Thoracic aorta (tissue), 2 donors: ENCODE measurements around the gene SFXN3. TPM values are rescaled to one million over a fixed set of nuclear protein-coding genes. Genes with fewer than 3 reads are reported as not detected.

ENCODE experiments used
- ATAC-seq: fragments of 150-250 bp; one replicate; pipeline ENCODE4 v1.8.0; 2017; ENCODE audit warnings: low read depth; ENCODE audit not compliant: insufficient number of reproducible peaks, low FRiP score
- DNase-seq: peaks from one replicate; pipeline ENCODE4 v3.0.0-alpha.2; 2020; ENCODE audit warnings: low spot score
- H3K27ac ChIP-seq, 2 donors: fragments of 200-600 bp; sonication (generic); 1 replicate in 1 of 2; 2 replicates in 1 of 2; pipeline ENCODE4 v1.5.1; 2016; ENCODE audit warnings: mild to moderate bottlenecking in 2 of 2, moderate library complexity in 2 of 2
- H3K27me3 ChIP-seq: fragments of 200-600 bp; sonication (generic); replicated peaks from 2 replicates; pipeline ENCODE4 v1.6.0; 2016; ENCODE audit warnings: mild to moderate bottlenecking; ENCODE audit not compliant: insufficient read depth
- H3K36me3 ChIP-seq: fragments of 200-600 bp; sonication (generic); one replicate; pipeline ENCODE4 v1.5.1; 2016
- H3K4me1 ChIP-seq, 2 donors: fragments of 200-600 bp; sonication (generic); 1 replicate in 1 of 2; 2 replicates in 1 of 2; pipeline versions ENCODE4 v1.5.1 to v1.6.0; 2016; ENCODE audit warnings: low read depth in 2 of 2, mild to moderate bottlenecking in 1 of 2; ENCODE audit not compliant: control insufficient read depth in 1 of 2
- H3K4me3 ChIP-seq: fragments of 200-600 bp; sonication (generic); 2 replicates; pipeline ENCODE4 v1.5.1; 2016; ENCODE audit warnings: mild to moderate bottlenecking
- H3K9me3 ChIP-seq: fragments of 200-600 bp; sonication (generic); 2 replicates; pipeline ENCODE4 v1.5.1; 2016
- CTCF ChIP-seq: fragments of 200-600 bp; sonication (generic); IDR thresholded peaks from one replicate; pipeline ENCODE4 v1.5.1; 2019; ENCODE audit warnings: antibody characterized with exemption
- total RNA-seq, 2 donors: library from RNA; depleted of rRNA; stranded (reverse); fragments of >200 nt; gene quantifications; one replicate each; pipeline versions ENCODE4 v1.1.0 to v1.2.3, GENCODE V29; 2016

The SFXN3 gene
- total RNA-seq, 2 donors from 2014 or later = 136 to 206 TPM

- no peak overlapping the region for H3K4me3 ChIP-seq
- no peaks in the 10 kb centered on the region for H3K27me3 ChIP-seq
- ATAC-seq (no peak), DNase-seq (no peak)
- H3K9me3 ChIP-seq = no peaks in the 10 kb centered on the region
- no peak for TF ChIP-seq CTCF
- H3K4me1 ChIP-seq = no peaks in the 10 kb centered on the region
- no peak overlapping the region for H3K27ac ChIP-seq
- no peaks in the 10 kb centered on the region for H3K36me3 ChIP-seq
These were observed 9.3 kb upstream of the SFXN3 start for GRCh38 chr10:101021692-101022251.

GRCh38 chr10:101022967-101023705, 7.9 kb upstream of the SFXN3 start:
- no peaks in the 10 kb centered on the region for H3K27me3 ChIP-seq
- no peak for TF ChIP-seq CTCF
- H3K9me3 ChIP-seq = no peaks in the 10 kb centered on the region
- no peak overlapping the region for H3K27ac ChIP-seq
- DNase-seq (no peak), ATAC-seq (no peak)
- H3K4me1 ChIP-seq = no peaks in the 10 kb centered on the region
- no peaks in the 10 kb centered on the region for H3K36me3 ChIP-seq
- H3K4me3 ChIP-seq = no peak overlapping the region

GRCh38 chr10:101027106-101027720, 3.8 kb upstream of the SFXN3 start:
- Histone ChIP-seq H3K27me3 (no peaks in the 10 kb centered on the region), H3K4me1 (peaks cover 0 to 7% of the 10 kb centered on the region in 2 donors), H3K4me3 (no peak overlapping the region), H3K36me3 (no peaks in the 10 kb centered on the region), H3K9me3 (no peaks in the 10 kb centered on the region), H3K27ac (no peak overlapping the region)
- ATAC-seq = no peak
- DNase-seq = no peak
- TF ChIP-seq CTCF = no peak

- TF ChIP-seq CTCF = no peak
These were observed 2.3 kb upstream of the SFXN3 start for GRCh38 chr10:101028446-101029337.

More at GRCh38 chr10:101028446-101029337, 2.3 kb upstream of the SFXN3 start:
- Histone ChIP-seq H3K4me3 (no peak overlapping the region), H3K27me3 (no peaks in the 10 kb centered on the region), H3K27ac (no peak overlapping the region), H3K36me3 (no peaks in the 10 kb centered on the region), H3K9me3 (no peaks in the 10 kb centered on the region), H3K4me1 (peaks cover 8 to 17% of the 10 kb centered on the region in 2 donors)
- ATAC-seq = no peak
- DNase-seq = no peak
